CD14-positive monocyte (primary cell): ENCODE data around the gene SGCD. TPM values are rescaled to one million over a fixed set of nuclear protein-coding genes. Genes with fewer than 3 reads are reported as not detected.

Experiments used
- DNase-seq, 3 donors: peaks; one replicate each; pipeline ENCODE4 v3.0.0-alpha.2; 2011 to 2022
- H2AFZ ChIP-seq: 2 replicates; pipeline ENCODE4 v1.6.0; 2012; ENCODE audit warnings: mild to moderate bottlenecking, low read depth, low read length, inconsistent platforms; ENCODE audit not compliant: insufficient read depth, poor library complexity, severe bottlenecking
- H3K27ac ChIP-seq, 2 donors: 1 replicate in 1 of 2; 2 replicates in 1 of 2; pipeline ENCODE4 v1.5.1; 2012 to 2013; ENCODE audit warnings: low read length in 2 of 2, control low read depth in 1 of 2, inconsistent platforms in 1 of 2, low read depth in 1 of 2, mild to moderate bottlenecking in 1 of 2
- H3K27me3 ChIP-seq, 2 donors: one replicate each; pipeline versions ENCODE4 v1.6.0 to v1.6.1; 2011 to 2013; ENCODE audit warnings: low read length in 2 of 2; ENCODE audit not compliant: control insufficient read depth in 2 of 2, insufficient read depth in 2 of 2
- H3K36me3 ChIP-seq, 2 donors: replicated peaks in 1 of 2; 1 replicate in 1 of 2; 2 replicates in 1 of 2; pipeline versions ENCODE4 v1.5.1 to v1.6.1; 2012 to 2013; ENCODE audit warnings: low read length in 2 of 2, control low read depth in 1 of 2, inconsistent platforms in 1 of 2, mild to moderate bottlenecking in 1 of 2; ENCODE audit not compliant: insufficient read depth in 2 of 2, control insufficient read depth in 1 of 2
- H3K4me1 ChIP-seq, 2 donors: 1 replicate in 1 of 2; 2 replicates in 1 of 2; pipeline versions ENCODE4 v1.5.1 to v1.6.1; 2012 to 2013; ENCODE audit warnings: low read length in 2 of 2, control low read depth in 1 of 2, inconsistent platforms in 1 of 2, mild to moderate bottlenecking in 1 of 2, moderate library complexity in 1 of 2; ENCODE audit not compliant: insufficient read depth in 2 of 2, control insufficient read depth in 1 of 2
- H3K4me2 ChIP-seq: replicated peaks from 2 replicates; pipeline ENCODE3; 2012; ENCODE audit warnings: low read length, moderate library complexity, mild to moderate bottlenecking; ENCODE audit not compliant: poor library complexity, severe bottlenecking; ENCODE audit errors: extremely low read depth
- H3K4me3 ChIP-seq, 3 experiments: fragments of 200-600 bp in 1 of 3; sonication (generic) in 1 of 3; replicated peaks in 1 of 3; 1 replicate in 2 of 3; 2 replicates in 1 of 3; pipeline ENCODE4 v1.5.1; 2011 to 2013; ENCODE audit warnings: low read length in 3 of 3, mild to moderate bottlenecking in 3 of 3, control low read depth in 2 of 3, low read depth in 2 of 3, inconsistent platforms in 1 of 3, moderate library complexity in 1 of 3
- H3K79me2 ChIP-seq: 2 replicates; pipeline ENCODE4 v1.6.0; 2012; ENCODE audit warnings: mild to moderate bottlenecking, control low read depth, inconsistent platforms, low read length, moderate library complexity; ENCODE audit not compliant: insufficient read depth
- H3K9ac ChIP-seq: 2 replicates; pipeline ENCODE4 v1.6.0; 2017; ENCODE audit warnings: low read length, mild to moderate bottlenecking; ENCODE audit not compliant: insufficient read depth, poor library complexity, severe bottlenecking
- H3K9me3 ChIP-seq, 2 donors: replicated peaks in 1 of 2; 1 replicate in 1 of 2; 2 replicates in 1 of 2; pipeline versions ENCODE4 v1.5.1 to v1.6.1; 2012 to 2013; ENCODE audit warnings: low read length in 2 of 2, control low read depth in 1 of 2; ENCODE audit not compliant: control insufficient read depth in 1 of 2, insufficient read depth in 1 of 2
- H4K20me1 ChIP-seq: 2 replicates; pipeline ENCODE4 v1.6.0; 2012; ENCODE audit warnings: mild to moderate bottlenecking, low read length, control low read depth, moderate library complexity; ENCODE audit not compliant: insufficient read depth
- H3K27ac Mint-ChIP-seq, 7 donors: one replicate each; pipeline ENCODE4 v1.8.0; 2020; ENCODE audit warnings: mild to moderate bottlenecking in 7 of 7, mixed read lengths in 7 of 7, moderate library complexity in 6 of 7, inconsistent platforms in 2 of 7
- H3K27me3 Mint-ChIP-seq, 3 donors: one replicate each; pipeline ENCODE4 v1.8.0; 2021 to 2022; ENCODE audit warnings: low read depth in 3 of 3, mild to moderate bottlenecking in 3 of 3, mixed read lengths in 3 of 3, moderate library complexity in 3 of 3, inconsistent platforms in 1 of 3
- H3K36me3 Mint-ChIP-seq, 2 donors: one replicate each; pipeline ENCODE4 v1.8.0; 2020; ENCODE audit warnings: mixed read lengths in 2 of 2, inconsistent platforms in 1 of 2, mild to moderate bottlenecking in 1 of 2
- H3K4me1 Mint-ChIP-seq: one replicate; pipeline ENCODE4 v1.8.0; 2020; ENCODE audit warnings: mild to moderate bottlenecking, mixed read lengths
- H3K4me3 Mint-ChIP-seq, 2 donors: one replicate each; pipeline ENCODE4 v1.8.0; 2020; ENCODE audit warnings: mild to moderate bottlenecking in 2 of 2, mixed read lengths in 2 of 2, moderate library complexity in 1 of 2
- H3K9me3 Mint-ChIP-seq, 7 donors: one replicate each; pipeline ENCODE4 v1.8.0; 2020 to 2022; ENCODE audit warnings: mixed read lengths in 7 of 7, mild to moderate bottlenecking in 6 of 7, moderate library complexity in 6 of 7, inconsistent platforms in 2 of 7
- WGBS: methylation state at CpG from one replicate; pipeline ENCODE4 v1.1.5; 2013; ENCODE audit warnings: missing lambda C conversion rate; ENCODE audit not compliant: insufficient coverage; 5-methylcytosine and 5-hydroxymethylcytosine counted together
- intact Hi-C, 2 donors: fragments of 100-400 bp; cut with micrococcal nuclease; formaldehyde crosslinking; loops; one replicate each; pipeline versions ENCODE4 v1.15.0 to v1.15.1; 2023
- polyA plus RNA-seq, 3 donors: library from polyadenylated mRNA; depleted of rRNA in 1 of 3; unstranded in 2 of 3; stranded (reverse) in 1 of 3; fragments of 300-500 nt in 2 of 3; fragments of >200 nt in 1 of 3; fragmentation: Illumina TruSeq in 2 of 3; gene quantifications; 1 replicate in 2 of 3; 2 replicates in 1 of 3; pipeline ENCODE4 v1.2.3, GENCODE V29; 2012 to 2021
- TF ChIP-seq, protein P1 (sequence below): fragments of 200-600 bp; IDR thresholded peaks from one replicate; pipeline ENCODE4 v1.8.0; 2022; ENCODE audit warnings: antibody characterized with exemption, mild to moderate bottlenecking

SGCD gene
- polyA plus RNA-seq, 3 donors = not detected

DNA sequence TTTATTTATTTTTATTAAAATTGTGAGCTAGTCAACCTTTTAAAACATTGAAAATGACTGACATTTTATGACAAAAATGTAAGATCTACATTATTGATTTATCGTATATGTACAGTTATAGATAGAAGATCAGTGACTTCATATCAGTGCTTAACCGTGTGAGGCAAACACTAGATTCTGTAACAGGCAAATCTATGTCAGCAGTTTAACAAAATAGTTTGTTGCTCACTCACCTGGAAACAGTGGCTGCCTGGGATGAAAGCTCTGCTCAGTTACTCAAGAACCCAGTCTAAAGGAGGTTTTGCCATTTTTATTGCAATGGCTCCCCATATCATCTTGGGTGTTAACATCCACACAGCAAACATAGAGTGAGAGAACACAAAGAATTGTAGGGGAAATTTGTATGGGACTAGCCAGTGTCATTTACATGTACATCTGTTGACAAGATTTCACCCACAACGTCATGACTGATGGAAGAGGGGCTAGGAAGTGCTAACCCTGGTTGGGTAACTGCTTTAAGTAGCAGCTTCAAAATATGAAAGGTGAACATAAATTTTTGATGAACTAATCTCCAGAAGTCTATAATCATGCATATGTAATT is 49.0 kb downstream of the SGCD start:
- Histone ChIP-seq H2AFZ (no peak overlapping the region), H3K27me3 (no peaks in the 10 kb centered on the region), H4K20me1 (no peaks in the 10 kb centered on the region), H3K79me2 (no peaks in the 10 kb centered on the region), H3K4me2 (no peak overlapping the region), H3K36me3 (no peaks in the 10 kb centered on the region), H3K4me1 (no peaks in the 10 kb centered on the region), H3K4me3 (no peak overlapping the region), H3K9me3 (no peaks in the 10 kb centered on the region), H3K27ac (no peak overlapping the region), H3K9ac (no peak overlapping the region)
- Mint-ChIP-seq H3K4me1 (no peaks in the 10 kb centered on the region), H3K4me3 (no peak overlapping the region), H3K27me3 (peaks cover 0 to 2% (median 2%) of the 10 kb centered on the region in 3 donors), H3K36me3 (no peaks in the 10 kb centered on the region), H3K9me3 (peaks cover 0 to 2% (median 0%) of the 10 kb centered on the region in 7 donors), H3K27ac (no peak overlapping the region)
- intact Hi-C loops = no loop called here
- no peak for DNase-seq
- no CpG with 5 or more reads among the region's 3 CpGs for WGBS
- TF ChIP-seq, protein P1, sequence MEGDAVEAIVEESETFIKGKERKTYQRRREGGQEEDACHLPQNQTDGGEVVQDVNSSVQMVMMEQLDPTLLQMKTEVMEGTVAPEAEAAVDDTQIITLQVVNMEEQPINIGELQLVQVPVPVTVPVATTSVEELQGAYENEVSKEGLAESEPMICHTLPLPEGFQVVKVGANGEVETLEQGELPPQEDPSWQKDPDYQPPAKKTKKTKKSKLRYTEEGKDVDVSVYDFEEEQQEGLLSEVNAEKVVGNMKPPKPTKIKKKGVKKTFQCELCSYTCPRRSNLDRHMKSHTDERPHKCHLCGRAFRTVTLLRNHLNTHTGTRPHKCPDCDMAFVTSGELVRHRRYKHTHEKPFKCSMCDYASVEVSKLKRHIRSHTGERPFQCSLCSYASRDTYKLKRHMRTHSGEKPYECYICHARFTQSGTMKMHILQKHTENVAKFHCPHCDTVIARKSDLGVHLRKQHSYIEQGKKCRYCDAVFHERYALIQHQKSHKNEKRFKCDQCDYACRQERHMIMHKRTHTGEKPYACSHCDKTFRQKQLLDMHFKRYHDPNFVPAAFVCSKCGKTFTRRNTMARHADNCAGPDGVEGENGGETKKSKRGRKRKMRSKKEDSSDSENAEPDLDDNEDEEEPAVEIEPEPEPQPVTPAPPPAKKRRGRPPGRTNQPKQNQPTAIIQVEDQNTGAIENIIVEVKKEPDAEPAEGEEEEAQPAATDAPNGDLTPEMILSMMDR = no peak

DNA sequence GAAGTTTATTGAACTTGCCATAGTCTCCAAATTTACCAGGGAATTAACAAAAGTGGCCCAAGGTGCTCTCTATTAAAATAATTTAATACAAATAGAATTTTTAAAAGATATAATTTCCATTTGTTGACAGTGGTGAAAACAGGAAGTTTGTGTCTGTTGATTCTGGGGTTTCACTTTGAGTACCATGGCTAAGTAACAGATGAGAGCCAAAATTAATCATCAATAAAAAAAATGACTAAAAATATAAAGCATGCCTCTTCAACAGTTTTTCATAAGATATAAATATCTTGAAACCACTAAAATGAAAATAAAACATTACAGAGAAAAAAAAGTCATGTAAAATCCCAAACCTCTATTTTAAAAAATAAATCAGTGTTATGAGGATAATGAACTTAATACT is 49.8 kb downstream of the SGCD start:
- H3K36me3 ChIP-seq = no peaks in the 10 kb centered on the region
- no peaks in the 10 kb centered on the region for H3K27me3 ChIP-seq
- DNase-seq = no peak
- no peaks in the 10 kb centered on the region for H3K9me3 ChIP-seq
- H3K4me3 Mint-ChIP-seq = no peak overlapping the region
- H3K27ac ChIP-seq = no peak overlapping the region
- peaks cover 0 to 2% (median 0%) of the 10 kb centered on the region in 3 donors for H3K27me3 Mint-ChIP-seq
- no peaks in the 10 kb centered on the region for H3K4me1 ChIP-seq
- no peaks in the 10 kb centered on the region for H3K79me2 ChIP-seq
- H3K4me2 ChIP-seq = no peak overlapping the region
- no peak overlapping the region for H3K27ac Mint-ChIP-seq
- H3K9ac ChIP-seq = no peak overlapping the region
- TF ChIP-seq, protein P1 = no peak
- no peaks in the 10 kb centered on the region for H3K4me1 Mint-ChIP-seq
- no peaks in the 10 kb centered on the region for H3K36me3 Mint-ChIP-seq
- H3K9me3 Mint-ChIP-seq = peaks cover 0 to 2% (median 0%) of the 10 kb centered on the region in 7 donors
- H3K4me3 ChIP-seq = no peak overlapping the region
- no peak overlapping the region for H2AFZ ChIP-seq
- intact Hi-C loops = no loop called here
- H4K20me1 ChIP-seq = no peaks in the 10 kb centered on the region
